Ovary (tissue), 3 donors: ENCODE measurements around the gene VAMP5.

Experiments used
- EP300 ChIP-seq: sonication (generic); formaldehyde crosslinking; IDR thresholded peaks from one replicate; pipeline ENCODE4 v1.6.1; 2017; ENCODE audit warnings: antibody characterized with exemption
- POLR2A ChIP-seq: fragments of 450-650 bp; IDR thresholded peaks from one replicate; pipeline ENCODE4 v1.6.1; 2017; ENCODE audit warnings: antibody characterized with exemption, mild to moderate bottlenecking, moderate library complexity
- TF ChIP-seq, protein P1 (sequence below), 3 donors: fragments of 450-650 bp in 2 of 3; fragments of 200-600 bp in 1 of 3; IDR thresholded peaks; one replicate each; pipeline versions ENCODE4 v1.5.1 to v1.8.0; 2016 to 2022; ENCODE audit warnings: antibody characterized with exemption in 3 of 3, mild to moderate bottlenecking in 1 of 3
- donor health status: DM: no; HTN: no; CAD: no.

DNA sequence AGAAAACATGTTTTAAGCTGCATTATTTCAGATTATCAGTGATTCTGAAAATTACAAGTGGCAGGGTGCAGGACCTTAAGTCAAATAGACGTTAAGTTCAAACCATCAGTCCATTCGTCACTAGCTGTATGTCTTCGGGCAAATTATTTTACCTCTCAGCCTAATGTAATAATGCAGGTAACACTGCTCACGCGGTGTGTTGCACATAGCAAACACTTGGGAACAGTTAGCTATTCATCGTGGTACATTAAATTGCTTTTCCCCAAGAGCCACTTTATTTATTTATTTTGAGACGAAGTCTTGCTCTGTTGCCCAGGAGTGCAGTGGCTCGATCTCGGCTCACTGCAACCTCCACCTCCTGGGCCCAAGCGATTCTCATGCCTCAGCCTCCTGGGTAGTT, 35.1 kb upstream of the VAMP5 start:
- TF ChIP-seq, protein P1, sequence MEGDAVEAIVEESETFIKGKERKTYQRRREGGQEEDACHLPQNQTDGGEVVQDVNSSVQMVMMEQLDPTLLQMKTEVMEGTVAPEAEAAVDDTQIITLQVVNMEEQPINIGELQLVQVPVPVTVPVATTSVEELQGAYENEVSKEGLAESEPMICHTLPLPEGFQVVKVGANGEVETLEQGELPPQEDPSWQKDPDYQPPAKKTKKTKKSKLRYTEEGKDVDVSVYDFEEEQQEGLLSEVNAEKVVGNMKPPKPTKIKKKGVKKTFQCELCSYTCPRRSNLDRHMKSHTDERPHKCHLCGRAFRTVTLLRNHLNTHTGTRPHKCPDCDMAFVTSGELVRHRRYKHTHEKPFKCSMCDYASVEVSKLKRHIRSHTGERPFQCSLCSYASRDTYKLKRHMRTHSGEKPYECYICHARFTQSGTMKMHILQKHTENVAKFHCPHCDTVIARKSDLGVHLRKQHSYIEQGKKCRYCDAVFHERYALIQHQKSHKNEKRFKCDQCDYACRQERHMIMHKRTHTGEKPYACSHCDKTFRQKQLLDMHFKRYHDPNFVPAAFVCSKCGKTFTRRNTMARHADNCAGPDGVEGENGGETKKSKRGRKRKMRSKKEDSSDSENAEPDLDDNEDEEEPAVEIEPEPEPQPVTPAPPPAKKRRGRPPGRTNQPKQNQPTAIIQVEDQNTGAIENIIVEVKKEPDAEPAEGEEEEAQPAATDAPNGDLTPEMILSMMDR (IDR thresholded peaks at IDR 0.05): no peak
- no peak for TF ChIP-seq POLR2A
- TF ChIP-seq EP300: no peak
